Smooth muscle cell (in vitro differentiated cells): Measurements from ENCODE around the gene GAL3ST3. TPM values are rescaled to one million over a fixed set of nuclear protein-coding genes. Genes with fewer than 3 reads are reported as not detected.
A peak's percentile ranks its signal among the peaks of the same experiment; 100 is the strongest.
"Not testable (repeated sequence)": the region's sequence is repeated elsewhere in the genome, so short reads cannot be mapped to it uniquely, and the experiment has no call there.

Experiments used
- DNase-seq: peaks from one replicate; lab custom pipeline; 2025; ENCODE audit not compliant: unreplicated experiment; lab: John Stamatoyannopoulos, UW
- H2AFZ ChIP-seq: fragments of 200-600 bp; sonication (generic); 2 replicates; pipeline ENCODE4 v1.6.0; 2016; ENCODE audit warnings: antibody characterized with exemption, low read depth, mild to moderate bottlenecking
- H3F3A ChIP-seq: fragments of 200-600 bp; sonication (generic); 2 replicates; pipeline ENCODE4 v1.6.0; 2017; ENCODE audit warnings: antibody characterized with exemption, low read depth
- H3K27ac ChIP-seq: fragments of 200-600 bp; sonication (generic); 2 replicates; pipeline ENCODE4 v1.5.1; 2016; ENCODE audit warnings: low read depth, mild to moderate bottlenecking
- H3K27me3 ChIP-seq: fragments of 200-600 bp; sonication (generic); 2 replicates; pipeline ENCODE4 v1.6.1; 2016; ENCODE audit warnings: low read depth, mild to moderate bottlenecking
- H3K36me3 ChIP-seq: fragments of 200-600 bp; sonication (generic); 2 replicates; pipeline ENCODE4 v1.5.1; 2016; ENCODE audit warnings: low read depth
- H3K4me1 ChIP-seq: fragments of 200-600 bp; sonication (generic); 2 replicates; pipeline ENCODE4 v1.5.1; 2016; ENCODE audit warnings: low read depth
- H3K4me2 ChIP-seq: fragments of 200-600 bp; sonication (generic); 2 replicates; pipeline ENCODE4 v1.6.0; 2016; ENCODE audit warnings: mild to moderate bottlenecking
- H3K4me3 ChIP-seq: fragments of 200-600 bp; sonication (generic); 2 replicates; pipeline ENCODE4 v1.5.1; 2016; ENCODE audit warnings: mild to moderate bottlenecking
- H3K79me2 ChIP-seq: fragments of 200-600 bp; sonication (generic); 2 replicates; pipeline ENCODE4 v1.6.0; 2016; ENCODE audit warnings: low read depth, mild to moderate bottlenecking
- H3K9ac ChIP-seq: fragments of 200-600 bp; sonication (generic); 2 replicates; pipeline ENCODE4 v1.6.0; 2016; ENCODE audit warnings: low read depth
- H3K9me3 ChIP-seq: fragments of 200-600 bp; sonication (generic); replicated peaks from 2 replicates; pipeline ENCODE4 v1.5.1; 2016; ENCODE audit warnings: low read depth
- H4K20me1 ChIP-seq: fragments of 200-600 bp; sonication (generic); 2 replicates; pipeline ENCODE4 v1.6.0; 2016; ENCODE audit warnings: low read depth
- CTCF ChIP-seq: fragments of 200-600 bp; sonication (generic); IDR thresholded peaks from 2 replicates; pipeline ENCODE4 v1.5.1; 2017; ENCODE audit warnings: borderline replicate concordance, mild to moderate bottlenecking, antibody characterized with exemption; ENCODE audit not compliant: insufficient read depth, poor library complexity, severe bottlenecking
- WGBS: methylation state at CpG from one replicate; pipeline ENCODE4 v1.1.7; 2016; ENCODE audit warnings: low lambda C conversion rate; 5-methylcytosine and 5-hydroxymethylcytosine counted together
- polyA plus RNA-seq: library from polyadenylated mRNA; unstranded; fragments of >200 nt; fragmentation: Nextera tagmentation; extraction: Ambion mirVana; gene quantifications from 2 replicates; pipeline ENCODE4 v1.2.1, GENCODE V29; 2016
- total RNA-seq: library from RNA; depleted of rRNA; stranded (reverse); fragments of >200 nt; gene quantifications from 2 replicates; pipeline ENCODE4 v1.2.3, GENCODE V29; 2014

GAL3ST3 gene
- total and polyA plus RNA-seq, 2 experiments from 2014 or later: 0.23 to 0.27 TPM

- no peaks in the 10 kb centered on the region for H3K4me1 ChIP-seq
- H3K36me3 ChIP-seq: no peaks in the 10 kb centered on the region
- no peak overlapping the region for H3K4me2 ChIP-seq
- no peak overlapping the region for H2AFZ ChIP-seq
- 86% methylated on average over 8 of the region's 8 CpGs for WGBS
- H3F3A ChIP-seq: no peaks in the 10 kb centered on the region
- H3K27ac ChIP-seq: no peak overlapping the region
- H3K27me3 ChIP-seq: no peaks in the 10 kb centered on the region
- no peak for TF ChIP-seq CTCF
- H3K79me2 ChIP-seq: no peaks in the 10 kb centered on the region
- H3K9ac ChIP-seq: no peak overlapping the region
- no peaks in the 10 kb centered on the region for H3K9me3 ChIP-seq
- H3K4me3 ChIP-seq: no peak overlapping the region
- H4K20me1 ChIP-seq: no peaks in the 10 kb centered on the region
- no peak for DNase-seq
These were observed 15.8 kb downstream of the GAL3ST3 start for GRCh38 chr11:66032957-66033735.

- Histone ChIP-seq H3F3A (no peaks in the 10 kb centered on the region), H3K27me3 (no peaks in the 10 kb centered on the region), H3K79me2 (no peaks in the 10 kb centered on the region), H3K4me3 (no peak within 1 kb of the TSS), H3K4me2 (no peak within 1 kb of the TSS), H3K9ac (no peak within 1 kb of the TSS), H2AFZ (no peak within 1 kb of the TSS), H3K27ac (no peak within 1 kb of the TSS), H3K36me3 (no peaks in the 10 kb centered on the region), H4K20me1 (no peaks in the 10 kb centered on the region), H3K4me1 (no peaks in the 10 kb centered on the region), H3K9me3 (no peaks in the 10 kb centered on the region)
- 94% methylated on average over 18 of the region's 18 CpGs for WGBS
- TF ChIP-seq CTCF: no peak
- DNase-seq: no peak
These were observed 22.9 kb downstream of the GAL3ST3 start, which contains the start of gene CATSPER1 for GRCh38 chr11:66026017-66026529. TSS of gene CATSPER1 (minus strand) at chr11:66026479. CDS start at chr11:66026379, 100 bp downstream.

- H3F3A ChIP-seq, H3K4me2 ChIP-seq, H3K9me3 ChIP-seq, H3K79me2 ChIP-seq, H4K20me1 ChIP-seq, H3K27ac ChIP-seq, H3K4me1 ChIP-seq, H3K36me3 ChIP-seq, H3K27me3 ChIP-seq, H3K4me3 ChIP-seq, DNase-seq, H3K9ac ChIP-seq, H2AFZ ChIP-seq: not testable (repeated sequence)
- WGBS: 89% methylated on average over 5 of the region's 5 CpGs
These were observed 25.8 kb downstream of the GAL3ST3 start for GRCh38 chr11:66023186-66023440.

- Histone ChIP-seq H3K4me2 (peak overlapping the region; percentile 80), H3K9ac (no peak overlapping the region)
- peak; percentile 59 for DNase-seq
These were observed 26.4 kb downstream of the GAL3ST3 start for GRCh38 chr11:66022401-66023185.

More at GRCh38 chr11:66022401-66023185, 26.4 kb downstream of the GAL3ST3 start:
- peak; percentile 97 for TF ChIP-seq CTCF
- Histone ChIP-seq H3K27ac (no peak overlapping the region), H3F3A (no peaks in the 10 kb centered on the region), H3K36me3 (no peaks in the 10 kb centered on the region), H3K9me3 (no peaks in the 10 kb centered on the region), H3K79me2 (no peaks in the 10 kb centered on the region), H3K4me1 (no peaks in the 10 kb centered on the region), H2AFZ (peak overlapping the region; percentile 83), H3K27me3 (no peaks in the 10 kb centered on the region), H3K4me3 (no peak overlapping the region), H4K20me1 (no peaks in the 10 kb centered on the region)
- WGBS: 32% methylated on average over 45 of the region's 46 CpGs
